Endothelial cell (in vitro differentiated cells): ENCODE results near the gene OAT. TPM values are rescaled to one million over a fixed set of nuclear protein-coding genes. Genes with fewer than 3 reads are reported as not detected.

Experiments used
- DNase-seq: peaks from one replicate; pipeline ENCODE4 v3.0.0; 2021; ENCODE audit warnings: low spot score
- H3K27ac Mint-ChIP-seq: one replicate; pipeline ENCODE4 v1.8.0; 2021; ENCODE audit warnings: mixed read lengths, inconsistent platforms; ENCODE audit not compliant: unreplicated experiment
- H3K27me3 Mint-ChIP-seq: one replicate; pipeline ENCODE4 v1.8.0; 2021; ENCODE audit warnings: mild to moderate bottlenecking, moderate library complexity, mixed read lengths, inconsistent platforms; ENCODE audit not compliant: unreplicated experiment
- H3K36me3 Mint-ChIP-seq: one replicate; pipeline ENCODE4 v1.8.0; 2021; ENCODE audit warnings: mild to moderate bottlenecking, low read depth, mixed read lengths, inconsistent platforms; ENCODE audit not compliant: unreplicated experiment
- H3K4me1 Mint-ChIP-seq: one replicate; pipeline ENCODE4 v1.8.0; 2021; ENCODE audit warnings: mild to moderate bottlenecking, mixed read lengths, inconsistent platforms; ENCODE audit not compliant: unreplicated experiment
- H3K4me3 Mint-ChIP-seq: one replicate; pipeline ENCODE4 v1.8.0; 2021; ENCODE audit warnings: mild to moderate bottlenecking, mixed read lengths, inconsistent platforms; ENCODE audit not compliant: unreplicated experiment
- H3K9me3 Mint-ChIP-seq: one replicate; pipeline ENCODE4 v1.8.0; 2021; ENCODE audit warnings: mixed read lengths, inconsistent platforms; ENCODE audit not compliant: unreplicated experiment
- CTCF ChIP-seq: fragments of 200-600 bp; sonication (generic); IDR thresholded peaks from one replicate; pipeline ENCODE4 v1.5.0; 2021; ENCODE audit warnings: antibody characterized with exemption; ENCODE audit not compliant: unreplicated experiment
- total RNA-seq: library from RNA; stranded (reverse); fragmentation: NEBNext Ultra II Directional; extraction: Animal tissue kit (Norgen Biotek cat#: 25700); gene quantifications from one replicate; pipeline ENCODE4 v1.2.1, GENCODE V29; 2021; ENCODE audit not compliant: unreplicated experiment

OAT gene
- total RNA-seq, 1 donor from 2014 or later = 36.6 TPM

DNA sequence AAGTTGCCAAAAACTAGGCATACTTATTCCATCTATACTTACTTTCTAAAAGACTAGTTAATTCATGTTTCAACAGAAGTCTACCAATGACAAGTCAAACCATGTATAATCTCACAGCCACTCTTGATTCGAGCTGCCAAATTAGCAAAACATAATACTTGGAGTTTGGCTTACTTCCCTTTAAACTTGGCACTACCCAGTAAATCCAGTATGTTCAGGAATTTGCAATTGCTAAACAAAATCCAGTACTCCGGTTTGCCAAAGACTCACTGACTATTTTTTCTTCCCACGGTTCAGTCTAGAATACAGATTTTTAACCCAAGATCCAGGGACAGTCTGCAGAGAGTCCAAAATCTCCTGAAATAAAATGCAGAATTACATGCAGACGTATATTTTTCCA, 4.6 kb downstream of the OAT start:
- Mint-ChIP-seq H3K27me3 (no peaks in the 10 kb centered on the region), H3K9me3 (no peaks in the 10 kb centered on the region), H3K4me1 (peaks cover 6% of the 10 kb centered on the region), H3K36me3 (no peaks in the 10 kb centered on the region), H3K27ac (no peak overlapping the region), H3K4me3 (no peak overlapping the region)
- no peak for DNase-seq
- TF ChIP-seq CTCF = no peak

DNA sequence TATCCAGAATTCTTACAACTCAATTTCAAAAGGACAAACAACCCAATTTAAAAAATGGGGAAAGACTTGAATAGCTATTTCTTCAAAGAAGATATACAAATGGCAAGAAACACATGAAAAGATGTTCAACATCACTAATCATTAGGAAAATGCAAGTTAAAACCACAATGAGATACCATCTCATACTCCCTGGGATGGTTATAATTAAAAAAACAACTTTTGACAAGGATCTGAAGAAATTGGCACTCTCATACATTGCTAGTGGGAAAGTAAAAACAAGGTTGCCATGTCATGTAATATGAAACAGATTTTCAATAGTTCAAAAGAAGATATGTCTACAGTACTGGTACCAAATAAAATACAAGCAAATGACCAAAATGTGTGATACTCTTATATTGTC, 9.0 kb downstream of the OAT start:
- no peaks in the 10 kb centered on the region for H3K27me3 Mint-ChIP-seq
- no peak overlapping the region for H3K4me3 Mint-ChIP-seq
- no peaks in the 10 kb centered on the region for H3K4me1 Mint-ChIP-seq
- TF ChIP-seq CTCF = no peak
- no peaks in the 10 kb centered on the region for H3K9me3 Mint-ChIP-seq
- no peak for DNase-seq
- no peak overlapping the region for H3K27ac Mint-ChIP-seq
- no peaks in the 10 kb centered on the region for H3K36me3 Mint-ChIP-seq

- peaks cover 4% of the 10 kb centered on the region for H3K4me1 Mint-ChIP-seq
- H3K27ac Mint-ChIP-seq = no peak overlapping the region
- H3K36me3 Mint-ChIP-seq = no peaks in the 10 kb centered on the region
- no peak overlapping the region for H3K4me3 Mint-ChIP-seq
- DNase-seq = no peak
- TF ChIP-seq CTCF = no peak
- H3K27me3 Mint-ChIP-seq = no peaks in the 10 kb centered on the region
- H3K9me3 Mint-ChIP-seq = no peaks in the 10 kb centered on the region
Observed at GRCh38 chr10:124408357-124408756, 10.4 kb downstream of the OAT start.

DNA sequence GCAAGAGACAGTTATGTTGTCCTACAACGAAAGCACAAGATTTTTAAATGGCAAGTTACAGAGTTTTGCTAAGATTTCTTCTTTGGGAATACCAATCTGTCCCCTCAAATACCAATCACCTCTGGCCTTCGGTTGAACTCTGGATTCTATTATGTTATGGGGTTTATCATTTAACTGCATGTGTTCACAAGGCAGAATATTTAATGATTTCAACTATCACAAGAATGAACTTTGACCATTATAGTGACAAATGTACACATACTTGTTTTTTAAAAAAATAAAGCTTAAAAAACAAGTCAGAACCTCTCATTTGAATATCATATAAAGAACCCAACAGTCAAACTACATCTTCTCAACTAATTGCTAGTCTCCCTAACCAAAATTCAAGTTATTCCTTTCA, 11.3 kb downstream of the OAT start:
- no peak for TF ChIP-seq CTCF
- no peaks in the 10 kb centered on the region for H3K36me3 Mint-ChIP-seq
- H3K27me3 Mint-ChIP-seq = no peaks in the 10 kb centered on the region
- no peak overlapping the region for H3K27ac Mint-ChIP-seq
- peaks cover 9% of the 10 kb centered on the region for H3K4me1 Mint-ChIP-seq
- no peak overlapping the region for H3K4me3 Mint-ChIP-seq
- DNase-seq = no peak
- no peaks in the 10 kb centered on the region for H3K9me3 Mint-ChIP-seq

GRCh38 chr10:124403548-124403947, 15.2 kb downstream of the OAT start:
- Mint-ChIP-seq H3K9me3 (no peaks in the 10 kb centered on the region), H3K27ac (no peak overlapping the region)

More at GRCh38 chr10:124403548-124403947, 15.2 kb downstream of the OAT start:
- no peak overlapping the region for H3K4me3 Mint-ChIP-seq
- H3K27me3 Mint-ChIP-seq = no peaks in the 10 kb centered on the region
- peaks cover 9% of the 10 kb centered on the region for H3K4me1 Mint-ChIP-seq
- peak; percentile 67 for TF ChIP-seq CTCF
- peaks cover 6% of the 10 kb centered on the region for H3K36me3 Mint-ChIP-seq
- peak; percentile 36 for DNase-seq
